SK-N-SH treated with all-trans-retinoic acid at 6 μM for 48 hours (cell line): ENCODE data around the gene SFT2D2.

Experiments
- BACH2 ChIP-seq: fragments of 250-450 bp; sonication (Bioruptor Pico); IDR thresholded peaks from 2 replicates; pipeline ENCODE4 v1.9.0; 2021; ENCODE audit warnings: mild to moderate bottlenecking, borderline replicate concordance
- OSR1 ChIP-seq: fragments of 250-450 bp; sonication (Bioruptor Pico); IDR thresholded peaks from 2 replicates; pipeline ENCODE4 v1.8.0; 2022; ENCODE audit warnings: moderate library complexity, mild to moderate bottlenecking, inconsistent platforms
- PPARA ChIP-seq: fragments of 250-450 bp; sonication (Bioruptor Pico); IDR thresholded peaks from 2 replicates; pipeline ENCODE4 v1.5.0; 2020; ENCODE audit warnings: mild to moderate bottlenecking, borderline replicate concordance
- RARB ChIP-seq: fragments of 250-450 bp; sonication (Bioruptor Pico); IDR thresholded peaks from 2 replicates; pipeline ENCODE4 v1.8.0; 2021; ENCODE audit warnings: mild to moderate bottlenecking, moderate library complexity
- SNAI2 ChIP-seq: fragments of 250-450 bp; sonication (Bioruptor Pico); IDR thresholded peaks from 2 replicates; pipeline ENCODE4 v1.5.0; 2020; ENCODE audit warnings: mild to moderate bottlenecking, moderate library complexity
- TCF4 ChIP-seq: fragments of 250-450 bp; sonication (Bioruptor Pico); IDR thresholded peaks from 2 replicates; pipeline ENCODE4 v1.8.0; 2021; ENCODE audit warnings: mild to moderate bottlenecking, moderate library complexity, borderline replicate concordance
- ZFP3 ChIP-seq: fragments of 250-450 bp; sonication (Bioruptor Pico); IDR thresholded peaks from 2 replicates; pipeline ENCODE4 v1.5.0; 2020; ENCODE audit warnings: mild to moderate bottlenecking, moderate library complexity
- ZFP30 ChIP-seq: fragments of 450-650 bp; formaldehyde crosslinking; IDR thresholded peaks from 2 replicates; pipeline ENCODE4 v1.5.0; 2022; ENCODE audit warnings: mild to moderate bottlenecking, moderate library complexity
- ZNF565 ChIP-seq: fragments of 450-650 bp; formaldehyde crosslinking; conservative IDR thresholded peaks from 2 replicates; pipeline ENCODE4 v1.5.0; 2020; ENCODE audit warnings: low read depth, mild to moderate bottlenecking, moderate library complexity
- ZNF8 ChIP-seq: fragments of 450-650 bp; formaldehyde crosslinking; IDR thresholded peaks from 2 replicates; pipeline ENCODE4 v1.5.0; 2020; ENCODE audit warnings: mild to moderate bottlenecking, moderate library complexity
- TF ChIP-seq, protein P1 (sequence below): fragments of 250-450 bp; sonication (Bioruptor Pico); IDR thresholded peaks from 2 replicates; pipeline ENCODE4 v1.8.0; 2021; ENCODE audit warnings: low read depth, mild to moderate bottlenecking, moderate library complexity, borderline replicate concordance
- TF ChIP-seq, protein P2 (sequence below): fragments of 250-450 bp; sonication (Bioruptor Pico); IDR thresholded peaks from 2 replicates; pipeline ENCODE4 v1.8.0; 2020; ENCODE audit warnings: mild to moderate bottlenecking, moderate library complexity, borderline replicate concordance
- TF ChIP-seq, protein P3 (sequence below): fragments of 250-450 bp; sonication (Bioruptor Pico); IDR thresholded peaks from 2 replicates; pipeline ENCODE4 v1.5.0; 2020; ENCODE audit warnings: mild to moderate bottlenecking, moderate library complexity

DNA sequence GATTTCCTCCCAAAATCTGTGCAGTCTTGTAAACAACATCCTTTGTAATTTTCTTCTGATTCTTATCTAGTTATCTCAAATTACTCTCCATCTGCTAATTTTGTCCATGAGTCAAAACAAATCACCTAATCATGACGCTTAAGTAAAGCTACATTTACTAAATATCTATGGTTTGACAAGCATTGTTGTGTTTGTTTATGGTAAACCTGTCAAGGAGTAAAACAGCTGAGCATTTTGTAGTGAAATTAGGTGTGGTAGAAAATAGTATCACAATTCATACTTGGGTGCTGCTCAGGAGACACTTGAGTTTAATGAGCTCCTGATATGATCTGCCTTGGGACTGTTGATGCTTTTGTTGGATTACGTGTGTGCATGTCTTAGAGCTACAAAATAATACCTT lies 35.4 kb upstream of the SFT2D2 start:
- TF ChIP-seq, protein P1, sequence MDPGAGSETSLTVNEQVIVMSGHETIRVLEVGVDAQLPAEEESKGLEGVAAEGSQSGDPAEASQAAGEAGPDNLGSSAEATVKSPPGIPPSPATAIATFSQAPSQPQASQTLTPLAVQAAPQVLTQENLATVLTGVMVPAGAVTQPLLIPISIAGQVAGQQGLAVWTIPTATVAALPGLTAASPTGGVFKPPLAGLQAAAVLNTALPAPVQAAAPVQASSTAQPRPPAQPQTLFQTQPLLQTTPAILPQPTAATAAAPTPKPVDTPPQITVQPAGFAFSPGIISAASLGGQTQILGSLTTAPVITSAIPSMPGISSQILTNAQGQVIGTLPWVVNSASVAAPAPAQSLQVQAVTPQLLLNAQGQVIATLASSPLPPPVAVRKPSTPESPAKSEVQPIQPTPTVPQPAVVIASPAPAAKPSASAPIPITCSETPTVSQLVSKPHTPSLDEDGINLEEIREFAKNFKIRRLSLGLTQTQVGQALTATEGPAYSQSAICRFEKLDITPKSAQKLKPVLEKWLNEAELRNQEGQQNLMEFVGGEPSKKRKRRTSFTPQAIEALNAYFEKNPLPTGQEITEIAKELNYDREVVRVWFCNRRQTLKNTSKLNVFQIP (CRISPR knock-in tag) = no peak
- no peak for TF ChIP-seq ZFP30 (CRISPR knock-in tag)
- no peak for TF ChIP-seq PPARA (CRISPR knock-in tag)
- TF ChIP-seq TCF4 = no peak
- TF ChIP-seq, protein P2, sequence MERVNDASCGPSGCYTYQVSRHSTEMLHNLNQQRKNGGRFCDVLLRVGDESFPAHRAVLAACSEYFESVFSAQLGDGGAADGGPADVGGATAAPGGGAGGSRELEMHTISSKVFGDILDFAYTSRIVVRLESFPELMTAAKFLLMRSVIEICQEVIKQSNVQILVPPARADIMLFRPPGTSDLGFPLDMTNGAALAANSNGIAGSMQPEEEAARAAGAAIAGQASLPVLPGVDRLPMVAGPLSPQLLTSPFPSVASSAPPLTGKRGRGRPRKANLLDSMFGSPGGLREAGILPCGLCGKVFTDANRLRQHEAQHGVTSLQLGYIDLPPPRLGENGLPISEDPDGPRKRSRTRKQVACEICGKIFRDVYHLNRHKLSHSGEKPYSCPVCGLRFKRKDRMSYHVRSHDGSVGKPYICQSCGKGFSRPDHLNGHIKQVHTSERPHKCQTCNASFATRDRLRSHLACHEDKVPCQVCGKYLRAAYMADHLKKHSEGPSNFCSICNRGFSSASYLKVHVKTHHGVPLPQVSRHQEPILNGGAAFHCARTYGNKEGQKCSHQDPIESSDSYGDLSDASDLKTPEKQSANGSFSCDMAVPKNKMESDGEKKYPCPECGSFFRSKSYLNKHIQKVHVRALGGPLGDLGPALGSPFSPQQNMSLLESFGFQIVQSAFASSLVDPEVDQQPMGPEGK (CRISPR knock-in tag) = no peak
- TF ChIP-seq ZFP3 (CRISPR knock-in tag) = no peak
- TF ChIP-seq RARB (CRISPR knock-in tag) = no peak
- TF ChIP-seq OSR1 (CRISPR knock-in tag) = no peak
- TF ChIP-seq BACH2 (CRISPR knock-in tag) = no peak
- TF ChIP-seq, protein P3, sequence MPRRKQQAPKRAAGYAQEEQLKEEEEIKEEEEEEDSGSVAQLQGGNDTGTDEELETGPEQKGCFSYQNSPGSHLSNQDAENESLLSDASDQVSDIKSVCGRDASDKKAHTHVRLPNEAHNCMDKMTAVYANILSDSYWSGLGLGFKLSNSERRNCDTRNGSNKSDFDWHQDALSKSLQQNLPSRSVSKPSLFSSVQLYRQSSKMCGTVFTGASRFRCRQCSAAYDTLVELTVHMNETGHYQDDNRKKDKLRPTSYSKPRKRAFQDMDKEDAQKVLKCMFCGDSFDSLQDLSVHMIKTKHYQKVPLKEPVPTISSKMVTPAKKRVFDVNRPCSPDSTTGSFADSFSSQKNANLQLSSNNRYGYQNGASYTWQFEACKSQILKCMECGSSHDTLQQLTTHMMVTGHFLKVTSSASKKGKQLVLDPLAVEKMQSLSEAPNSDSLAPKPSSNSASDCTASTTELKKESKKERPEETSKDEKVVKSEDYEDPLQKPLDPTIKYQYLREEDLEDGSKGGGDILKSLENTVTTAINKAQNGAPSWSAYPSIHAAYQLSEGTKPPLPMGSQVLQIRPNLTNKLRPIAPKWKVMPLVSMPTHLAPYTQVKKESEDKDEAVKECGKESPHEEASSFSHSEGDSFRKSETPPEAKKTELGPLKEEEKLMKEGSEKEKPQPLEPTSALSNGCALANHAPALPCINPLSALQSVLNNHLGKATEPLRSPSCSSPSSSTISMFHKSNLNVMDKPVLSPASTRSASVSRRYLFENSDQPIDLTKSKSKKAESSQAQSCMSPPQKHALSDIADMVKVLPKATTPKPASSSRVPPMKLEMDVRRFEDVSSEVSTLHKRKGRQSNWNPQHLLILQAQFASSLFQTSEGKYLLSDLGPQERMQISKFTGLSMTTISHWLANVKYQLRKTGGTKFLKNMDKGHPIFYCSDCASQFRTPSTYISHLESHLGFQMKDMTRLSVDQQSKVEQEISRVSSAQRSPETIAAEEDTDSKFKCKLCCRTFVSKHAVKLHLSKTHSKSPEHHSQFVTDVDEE (CRISPR knock-in tag) = no peak
- TF ChIP-seq ZNF565 (CRISPR knock-in tag) = no peak
- no peak for TF ChIP-seq ZNF8 (CRISPR knock-in tag)
- no peak for TF ChIP-seq SNAI2 (CRISPR knock-in tag)
